ENCODE results near the gene IL33.

DNA sequence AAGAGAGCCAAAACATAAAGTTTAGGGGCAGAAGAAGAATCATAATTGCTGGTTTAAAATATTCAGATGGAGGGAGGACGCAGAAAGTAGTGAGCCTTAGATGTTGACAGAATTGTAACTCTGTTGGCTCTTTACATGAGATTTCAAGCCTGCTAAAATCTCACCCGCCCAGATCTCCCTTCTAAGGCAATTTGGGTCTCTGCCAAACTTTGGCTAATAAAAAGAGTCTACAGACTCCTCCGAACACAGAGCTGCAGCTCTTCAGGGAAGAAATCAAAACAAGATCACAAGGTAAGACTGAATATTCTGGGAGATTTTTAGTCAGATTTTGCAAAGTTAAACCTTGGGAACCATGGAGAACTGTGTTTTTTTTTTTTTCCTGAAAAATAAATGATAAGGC, at the start of gene IL33:
- TF ChIP-seq POLR2A (IDR thresholded peaks at IDR 0.05) (no peak), CTCF (IDR thresholded peaks at IDR 0.05) (no peak)

Measured in body of pancreas (tissue), 4 donors.